GM23248 (cell line): ENCODE results near the gene INO80. TPM values are rescaled to one million over a fixed set of nuclear protein-coding genes. Genes with fewer than 3 reads are reported as not detected.

Experiments used
- DNase-seq: peaks from one replicate; pipeline ENCODE4 v3.0.0-alpha.2; 2015
- H2AFZ ChIP-seq: fragments of 200-600 bp; sonication (generic); 2 replicates; pipeline ENCODE4 v1.6.1; 2016; ENCODE audit warnings: antibody characterized with exemption
- H3F3A ChIP-seq: fragments of 200-600 bp; sonication (generic); 2 replicates; pipeline ENCODE4 v1.6.1; 2016; ENCODE audit warnings: mild to moderate bottlenecking, antibody characterized with exemption, mixed run types; ENCODE audit not compliant: insufficient read depth
- H3K27ac ChIP-seq: fragments of 200-600 bp; sonication (generic); 2 replicates; pipeline ENCODE4 v1.5.1; 2016; ENCODE audit warnings: mild to moderate bottlenecking
- H3K27me3 ChIP-seq: fragments of 200-600 bp; sonication (generic); replicated peaks from 2 replicates; pipeline ENCODE4 v1.6.1; 2016; ENCODE audit warnings: mild to moderate bottlenecking; ENCODE audit not compliant: insufficient read depth
- H3K36me3 ChIP-seq: fragments of 200-600 bp; sonication (generic); 2 replicates; pipeline ENCODE4 v1.6.1; 2016; ENCODE audit warnings: low read depth, mild to moderate bottlenecking
- H3K4me1 ChIP-seq: fragments of 200-600 bp; sonication (generic); 2 replicates; pipeline ENCODE4 v1.6.1; 2016; ENCODE audit warnings: mild to moderate bottlenecking; ENCODE audit not compliant: insufficient read depth
- H3K4me2 ChIP-seq: fragments of 200-600 bp; sonication (generic); one replicate; pipeline ENCODE4 v1.6.1; 2016; ENCODE audit warnings: mild to moderate bottlenecking; ENCODE audit not compliant: unreplicated experiment
- H3K4me3 ChIP-seq: fragments of 200-600 bp; sonication (generic); 2 replicates; pipeline ENCODE4 v1.5.1; 2016; ENCODE audit warnings: mild to moderate bottlenecking
- H3K79me2 ChIP-seq: fragments of 200-600 bp; sonication (generic); 2 replicates; pipeline ENCODE4 v1.6.1; 2016; ENCODE audit warnings: mild to moderate bottlenecking; ENCODE audit not compliant: insufficient read depth
- H3K9ac ChIP-seq: fragments of 200-600 bp; sonication (generic); 2 replicates; pipeline ENCODE4 v1.6.1; 2016; ENCODE audit warnings: mild to moderate bottlenecking
- H3K9me2 ChIP-seq: fragments of 200-600 bp; sonication (generic); 2 replicates; pipeline ENCODE4 v1.6.1; 2016; ENCODE audit warnings: mixed run types, mild to moderate bottlenecking, moderate library complexity; ENCODE audit not compliant: insufficient read depth
- H3K9me3 ChIP-seq: fragments of 200-600 bp; sonication (generic); one replicate; pipeline ENCODE4 v1.6.1; 2017; ENCODE audit warnings: low read depth
- H4K20me1 ChIP-seq: fragments of 200-600 bp; sonication (generic); 2 replicates; pipeline ENCODE4 v1.6.0; 2016; ENCODE audit not compliant: insufficient read depth
- EZH2 ChIP-seq: fragments of 200-600 bp; sonication (generic); IDR thresholded peaks from 2 replicates; pipeline ENCODE4 v1.6.1; 2018; ENCODE audit warnings: antibody characterized with exemption, mild to moderate bottlenecking; ENCODE audit not compliant: insufficient read depth, poor library complexity, severe bottlenecking
- EZH2phosphoT487 ChIP-seq: fragments of 200-600 bp; sonication (generic); IDR thresholded peaks from 2 replicates; pipeline ENCODE4 v1.6.1; 2018; ENCODE audit warnings: antibody characterized with exemption, moderate library complexity, mild to moderate bottlenecking, low read depth; ENCODE audit not compliant: insufficient read depth
- WGBS, 2 experiments: methylation state at CpG; one replicate each; pipeline ENCODE4 v1.1.6; 2015 to 2017; ENCODE audit warnings: low lambda C conversion rate in 2 of 2, low coverage in 1 of 2; ENCODE audit errors: missing lambda C conversion rate in 2 of 2; 5-methylcytosine and 5-hydroxymethylcytosine counted together
- in situ Hi-C: fragments of 300-500 bp; cut with MboI; formaldehyde crosslinking; loops from 2 replicates; pipeline ENCODE4 v1.15.0; 2020
- polyA plus RNA-seq: library from polyadenylated mRNA; unstranded; fragments of >200 nt; fragmentation: Nextera tagmentation; extraction: Ambion mirVana; gene quantifications from 2 replicates; pipeline ENCODE4 v1.2.1, GENCODE V29; 2016
- total RNA-seq: library from RNA; depleted of rRNA; stranded (reverse); fragments of >200 nt; shearing (Covaris generic); gene quantifications from 2 replicates; pipeline ENCODE4 v1.2.3, GENCODE V29; 2014

Gene INO80
- total and polyA plus RNA-seq, 2 experiments from 2014 or later = 5.3 to 25.9 TPM

GRCh38 chr15:41018534-41018933 is 97.5 kb downstream of the INO80 start:
- Histone ChIP-seq H4K20me1 (no peaks in the 10 kb centered on the region), H3K4me2 (no peak overlapping the region), H3K27ac (no peak overlapping the region), H3K9ac (no peak overlapping the region), H3K9me2 (no peaks in the 10 kb centered on the region), H3K27me3 (no peaks in the 10 kb centered on the region), H3K4me3 (no peak overlapping the region), H3K79me2 (0 out of 2 replicates have a peak, but pooled peaks cover 14% of the 10 kb centered on the region), H3K9me3 (no peaks in the 10 kb centered on the region), H3K4me1 (peaks cover 4% of the 10 kb centered on the region), H3F3A (peaks cover 7% of the 10 kb centered on the region; the same call in 1 of the 2 replicates), H3K36me3 (peaks cover 19% of the 10 kb centered on the region; the same call in 1 of the 2 replicates), H2AFZ (no peak overlapping the region)
- DNase-seq = peak; percentile 49
- no peak for TF ChIP-seq EZH2phosphoT487
- 33 to 40% methylated on average over 1 of the region's 1 CpG for WGBS, 2 experiments
- in situ Hi-C loops = no loop called here

GRCh38 chr15:41017066-41017735 is 98.9 kb downstream of the INO80 start:
- peaks cover 4% of the 10 kb centered on the region for H3K4me1 ChIP-seq
- H3F3A ChIP-seq = peaks cover 7% of the 10 kb centered on the region; the same call in 1 of the 2 replicates
- no peaks in the 10 kb centered on the region for H3K9me2 ChIP-seq
- no peak for TF ChIP-seq EZH2
- no peak for TF ChIP-seq EZH2phosphoT487
- no peak for DNase-seq
- WGBS, 2 experiments = 45 to 54% methylated on average over 2 of the region's 2 CpGs
- H3K9me3 ChIP-seq = no peaks in the 10 kb centered on the region
- H2AFZ ChIP-seq = no peak overlapping the region
- H3K36me3 ChIP-seq = peaks cover 19% of the 10 kb centered on the region; the same call in 1 of the 2 replicates
- in situ Hi-C loops = no loop called here
- no peak overlapping the region for H3K4me3 ChIP-seq
- H3K79me2 ChIP-seq = peaks cover 25% of the 10 kb centered on the region
- H3K4me2 ChIP-seq = no peak overlapping the region
- no peak overlapping the region for H3K9ac ChIP-seq
- no peaks in the 10 kb centered on the region for H4K20me1 ChIP-seq
- no peak overlapping the region for H3K27ac ChIP-seq
- H3K27me3 ChIP-seq = no peaks in the 10 kb centered on the region

GRCh38 chr15:41013691-41014414 is 102.2 kb downstream of the INO80 start:
- H3K4me1 ChIP-seq = peaks cover 4% of the 10 kb centered on the region
- H4K20me1 ChIP-seq = no peaks in the 10 kb centered on the region
- in situ Hi-C loops = no loop called here
- no peak overlapping the region for H3K27ac ChIP-seq
- DNase-seq = peak; percentile 41
- peaks cover 7% of the 10 kb centered on the region; the same call in 1 of the 2 replicates for H3F3A ChIP-seq
- H3K27me3 ChIP-seq = no peaks in the 10 kb centered on the region
- H3K4me3 ChIP-seq = no peak overlapping the region
- no peak overlapping the region for H3K9ac ChIP-seq
- H3K36me3 ChIP-seq = peaks cover 12% of the 10 kb centered on the region; the same call in 1 of the 2 replicates
- no peak overlapping the region for H3K4me2 ChIP-seq
- no peaks in the 10 kb centered on the region for H3K9me2 ChIP-seq
- 96 to 99% methylated on average over 3 of the region's 3 CpGs for WGBS, 2 experiments
- TF ChIP-seq EZH2phosphoT487 (no peak), EZH2 (no peak)
- no peaks in the 10 kb centered on the region for H3K9me3 ChIP-seq
- no peak overlapping the region for H2AFZ ChIP-seq
- H3K79me2 ChIP-seq = peaks cover 52% of the 10 kb centered on the region

GRCh38 chr15:41011055-41011815 is 104.8 kb downstream of the INO80 start:
- H3K4me3 ChIP-seq = no peak overlapping the region
- no peak overlapping the region for H3K4me2 ChIP-seq
- H3K27ac ChIP-seq = no peak overlapping the region
- no peaks in the 10 kb centered on the region; the same call in 1 of the 2 replicates for H3K4me1 ChIP-seq
- H3K79me2 ChIP-seq = peaks cover 41% of the 10 kb centered on the region
- H3K9me2 ChIP-seq = no peaks in the 10 kb centered on the region
- no peaks in the 10 kb centered on the region for H3K9me3 ChIP-seq
- H2AFZ ChIP-seq = no peak overlapping the region
- peaks cover 10% of the 10 kb centered on the region; the same call in 1 of the 2 replicates for H3F3A ChIP-seq
- H3K27me3 ChIP-seq = no peaks in the 10 kb centered on the region
- H3K36me3 ChIP-seq = peaks cover 12% of the 10 kb centered on the region; the same call in 1 of the 2 replicates
- no peaks in the 10 kb centered on the region for H4K20me1 ChIP-seq
- WGBS, 2 experiments = 95 to 100% methylated on average over 2 of the region's 2 CpGs
- no peak overlapping the region for H3K9ac ChIP-seq
- in situ Hi-C loops = no loop called here
- TF ChIP-seq EZH2phosphoT487 (no peak), EZH2 (no peak)
- DNase-seq = no peak
